OCI-LY3 (cell line): ENCODE results near the gene ZNF467.

ENCODE experiments used
- H2AFZ ChIP-seq: fragments of 200-600, 300-600 bp; shearing (Covaris generic); 2 replicates; pipeline ENCODE4 v1.6.0; 2014; ENCODE audit warnings: antibody characterized with exemption, low read depth, low read length
- H3K27ac ChIP-seq: fragments of 200-600, 300-600 bp; sonication (generic); 2 replicates; pipeline ENCODE4 v1.5.1; 2014; ENCODE audit warnings: mild to moderate bottlenecking, low read length, moderate library complexity, mixed read lengths
- H3K27me3 ChIP-seq: fragments of 200-600, 300-600 bp; sonication (generic); 2 replicates; pipeline ENCODE4 v1.6.1; 2014; ENCODE audit warnings: low read depth, low read length, mixed read lengths
- H3K36me3 ChIP-seq: fragments of 200-600, 300-600 bp; sonication (generic); replicated peaks from 2 replicates; pipeline ENCODE3; 2014; ENCODE audit warnings: low read depth, low read length, mixed read lengths
- H3K4me1 ChIP-seq: fragments of 300-600, 200-600 bp; sonication (generic); 2 replicates; pipeline ENCODE4 v1.6.1; 2014; ENCODE audit warnings: low read length, mixed read lengths
- H3K4me2 ChIP-seq: fragments of 200-600, 300-600 bp; sonication (generic); 2 replicates; pipeline ENCODE4 v1.6.1; 2014; ENCODE audit warnings: low read length, mixed read lengths
- H3K4me3 ChIP-seq: fragments of 300-600, 200-600 bp; sonication (generic); 2 replicates; pipeline ENCODE4 v1.5.1; 2014; ENCODE audit warnings: antibody characterized with exemption, mild to moderate bottlenecking, low read length, moderate library complexity
- H3K79me2 ChIP-seq: fragments of 300-600, 200-600 bp; shearing (Covaris generic); 2 replicates; pipeline ENCODE4 v1.6.1; 2014; ENCODE audit warnings: mild to moderate bottlenecking, low read length, mixed read lengths
- H3K9ac ChIP-seq: fragments of 300-600, 200-600 bp; shearing (Covaris generic); 2 replicates; pipeline ENCODE4 v1.6.0; 2014; ENCODE audit warnings: mild to moderate bottlenecking, low read length, moderate library complexity
- H3K9me3 ChIP-seq: fragments of 200-600, 300-600 bp; shearing (Covaris generic); 2 replicates; pipeline ENCODE4 v1.6.1; 2014; ENCODE audit warnings: low read length, mixed read lengths; ENCODE audit not compliant: insufficient read depth
- H4K20me1 ChIP-seq: fragments of 200-600, 300-600 bp; sonication (generic); 2 replicates; pipeline ENCODE4 v1.6.1; 2016; ENCODE audit warnings: low read length, mixed read lengths; ENCODE audit not compliant: insufficient read depth
- CTCF ChIP-seq: fragments of 200-600, 300-600 bp; sonication (generic); IDR thresholded peaks from 2 replicates; pipeline ENCODE4 v1.5.1; 2014; ENCODE audit warnings: antibody characterized with exemption, low read length, low read depth
- EZH2phosphoT487 ChIP-seq: fragments of 200-600 bp; shearing (Covaris generic); IDR thresholded peaks from 2 replicates; pipeline ENCODE4 v1.6.1; 2018; ENCODE audit warnings: antibody characterized with exemption, mixed run types, low read depth

Gene ZNF467

GRCh38 chr7:149797771-149798170 lies 24.4 kb upstream of the ZNF467 start:
- Histone ChIP-seq H3K79me2 (no peaks in the 10 kb centered on the region), H3K4me3 (no peak overlapping the region), H3K4me2 (no peak overlapping the region), H3K27me3 (peaks cover 5% of the 10 kb centered on the region; the same call in 1 of the 2 replicates), H3K36me3 (no peaks in the 10 kb centered on the region), H3K27ac (no peak overlapping the region), H4K20me1 (no peaks in the 10 kb centered on the region), H3K9me3 (no peaks in the 10 kb centered on the region), H3K9ac (no peak overlapping the region), H3K4me1 (peaks cover 6% of the 10 kb centered on the region), H2AFZ (no peak overlapping the region)
- TF ChIP-seq EZH2phosphoT487 (no peak), CTCF (no peak)

GRCh38 chr7:149796287-149796860 lies 23.0 kb upstream of the ZNF467 start:
- no peak overlapping the region for H3K27ac ChIP-seq
- no peak overlapping the region for H3K9ac ChIP-seq
- H3K4me3 ChIP-seq, result no peak overlapping the region
- H3K9me3 ChIP-seq, result no peaks in the 10 kb centered on the region
- no peak for TF ChIP-seq CTCF
- no peak for TF ChIP-seq EZH2phosphoT487
- peaks cover 6% of the 10 kb centered on the region for H3K4me1 ChIP-seq
- no peaks in the 10 kb centered on the region for H4K20me1 ChIP-seq
- H3K4me2 ChIP-seq, result no peak overlapping the region
- H2AFZ ChIP-seq, result no peak overlapping the region
- no peaks in the 10 kb centered on the region for H3K36me3 ChIP-seq
- peaks cover 5% of the 10 kb centered on the region; the same call in 1 of the 2 replicates for H3K27me3 ChIP-seq
- H3K79me2 ChIP-seq, result no peaks in the 10 kb centered on the region

- no peaks in the 10 kb centered on the region for H3K36me3 ChIP-seq
- no peak for TF ChIP-seq CTCF
- no peak for TF ChIP-seq EZH2phosphoT487
- H3K9me3 ChIP-seq, result no peaks in the 10 kb centered on the region
- no peaks in the 10 kb centered on the region for H4K20me1 ChIP-seq
- no peaks in the 10 kb centered on the region for H3K79me2 ChIP-seq
- no peak overlapping the region for H3K27ac ChIP-seq
- no peak overlapping the region for H3K4me2 ChIP-seq
- no peak overlapping the region for H3K9ac ChIP-seq
- H2AFZ ChIP-seq, result no peak overlapping the region
- no peak overlapping the region for H3K4me3 ChIP-seq
- peaks cover 6% of the 10 kb centered on the region for H3K4me1 ChIP-seq
- peaks cover 5% of the 10 kb centered on the region; the same call in 1 of the 2 replicates for H3K27me3 ChIP-seq
Observed at GRCh38 chr7:149795126-149795525, 21.7 kb upstream of the ZNF467 start.

- Histone ChIP-seq H3K27ac (no peak overlapping the region), H3K4me2 (no peak overlapping the region), H3K27me3 (peaks cover 5% of the 10 kb centered on the region; the same call in 1 of the 2 replicates), H3K9me3 (no peaks in the 10 kb centered on the region), H4K20me1 (no peaks in the 10 kb centered on the region), H3K9ac (no peak overlapping the region), H3K79me2 (no peaks in the 10 kb centered on the region), H3K4me3 (no peak overlapping the region), H2AFZ (no peak overlapping the region), H3K36me3 (no peaks in the 10 kb centered on the region), H3K4me1 (peaks cover 5% of the 10 kb centered on the region)
- no peak for TF ChIP-seq EZH2phosphoT487
- TF ChIP-seq CTCF, result no peak
Observed at GRCh38 chr7:149794661-149795060, 21.3 kb upstream of the ZNF467 start.
